Esophagus muscularis mucosa (tissue), 4 donors: ENCODE data around the gene GLP2R. TPM values are rescaled to one million over a fixed set of nuclear protein-coding genes. Genes with fewer than 3 reads are reported as not detected.
"Not testable (repeated sequence)": the region's sequence is repeated elsewhere in the genome, so short reads cannot be mapped to it uniquely, and the experiment has no call there.

Experiments
- DNase-seq: peaks from one replicate; pipeline ENCODE4 v3.0.0-alpha.2; 2017; ENCODE audit errors: extremely low spot score
- H3K27ac ChIP-seq, 4 donors: fragments of 200-600 bp; sonication (generic); replicated peaks in 1 of 4; 1 replicate in 3 of 4; 2 replicates in 1 of 4; pipeline ENCODE4 v1.5.1; 2016 to 2019; ENCODE audit warnings: mild to moderate bottlenecking in 1 of 4
- H3K27me3 ChIP-seq, 4 donors: fragments of 200-600 bp; sonication (generic); one replicate each; pipeline versions ENCODE4 v1.5.1 to v1.6.0; 2016 to 2019
- H3K36me3 ChIP-seq, 4 donors: fragments of 200-600 bp; sonication (generic); one replicate each; pipeline ENCODE4 v1.5.1; 2016 to 2019
- H3K4me1 ChIP-seq, 4 donors: fragments of 200-600 bp; sonication (generic); one replicate each; pipeline ENCODE4 v1.5.1; 2016 to 2019
- H3K4me3 ChIP-seq, 4 donors: fragments of 200-600 bp; sonication (generic); 1 replicate in 2 of 4; 2 replicates in 2 of 4; pipeline ENCODE4 v1.5.1; 2016 to 2019; ENCODE audit warnings: mild to moderate bottlenecking in 4 of 4, moderate library complexity in 1 of 4
- H3K9me3 ChIP-seq, 4 donors: fragments of 200-600 bp; sonication (generic); 1 replicate in 3 of 4; 2 replicates in 1 of 4; pipeline ENCODE4 v1.5.1; 2016 to 2019
- CTCF ChIP-seq, 3 experiments: fragments of 200-600 bp in 2 of 3; fragments of 450-650 bp in 1 of 3; sonication (generic) in 2 of 3; IDR thresholded peaks; one replicate each; pipeline ENCODE4 v1.5.1; 2017 to 2019; ENCODE audit warnings: antibody characterized with exemption in 3 of 3, mild to moderate bottlenecking in 2 of 3, moderate library complexity in 1 of 3
- EP300 ChIP-seq: sonication (generic); formaldehyde crosslinking; IDR thresholded peaks from one replicate; pipeline ENCODE4 v1.6.1; 2017; ENCODE audit warnings: antibody characterized with exemption
- POLR2A ChIP-seq: fragments of 450-650 bp; IDR thresholded peaks from one replicate; pipeline ENCODE4 v1.6.1; 2017; ENCODE audit warnings: antibody characterized with exemption, moderate library complexity, mild to moderate bottlenecking, low read depth
- POLR2AphosphoS5 ChIP-seq, 2 donors: sonication (generic); formaldehyde crosslinking; IDR thresholded peaks; one replicate each; pipeline ENCODE4 v1.6.1; 2017; ENCODE audit warnings: antibody characterized with exemption in 2 of 2
- WGBS: methylation state at CpG from one replicate; pipeline ENCODE4 v1.1.5; 2018; 5-methylcytosine and 5-hydroxymethylcytosine counted together
- intact Hi-C: fragments of 100-400 bp; cut with DNase I; formaldehyde crosslinking; loops from one replicate; pipeline ENCODE4 v1.15.1; 2023
- total RNA-seq, 4 donors: library from RNA; depleted of rRNA; stranded (reverse); fragments of >200 nt; gene quantifications; one replicate each; pipeline versions ENCODE4 v1.1.0 to v1.2.1, GENCODE V29; 2016

The GLP2R gene
- total RNA-seq, 4 donors from 2014 or later: 9.1 to 16.6 (median 14.6) TPM

DNA sequence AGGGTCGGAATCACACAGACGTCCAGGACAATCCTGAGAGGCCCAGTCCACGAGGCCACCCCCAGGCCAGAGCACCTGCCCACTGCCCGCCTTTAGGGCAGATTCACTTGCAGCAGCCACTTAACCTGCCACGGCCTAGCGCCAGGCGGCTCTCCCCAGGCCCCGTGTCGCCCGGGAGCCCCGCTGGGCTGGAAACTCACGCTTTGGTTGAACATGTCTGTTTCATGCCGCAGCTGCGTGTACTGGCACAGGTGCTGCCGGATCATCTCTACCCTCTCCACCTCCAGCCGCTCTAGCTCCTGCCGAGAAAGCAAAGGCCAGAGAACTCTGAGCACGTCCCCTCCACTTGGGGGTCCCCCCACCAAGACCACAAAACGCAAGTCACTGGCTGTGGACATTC is 92.1 kb downstream of the GLP2R start:
- DNase-seq: no peak
- Histone ChIP-seq H3K36me3 (peaks cover 0 to 58% (median 45%) of the 10 kb centered on the region in 4 donors), H3K4me1 (no peaks in the 10 kb centered on the region), H3K4me3 (no peak overlapping the region), H3K27ac (no peak overlapping the region), H3K9me3 (no peaks in the 10 kb centered on the region), H3K27me3 (no peaks in the 10 kb centered on the region)
- WGBS: 93% methylated on average over 12 of the region's 19 CpGs
- intact Hi-C loops: no loop called here
- TF ChIP-seq CTCF (IDR thresholded peaks at IDR 0.05) (no peak), EP300 (no peak), POLR2AphosphoS5 (IDR thresholded peaks at IDR 0.05) (no peak), POLR2A (no peak)

DNA sequence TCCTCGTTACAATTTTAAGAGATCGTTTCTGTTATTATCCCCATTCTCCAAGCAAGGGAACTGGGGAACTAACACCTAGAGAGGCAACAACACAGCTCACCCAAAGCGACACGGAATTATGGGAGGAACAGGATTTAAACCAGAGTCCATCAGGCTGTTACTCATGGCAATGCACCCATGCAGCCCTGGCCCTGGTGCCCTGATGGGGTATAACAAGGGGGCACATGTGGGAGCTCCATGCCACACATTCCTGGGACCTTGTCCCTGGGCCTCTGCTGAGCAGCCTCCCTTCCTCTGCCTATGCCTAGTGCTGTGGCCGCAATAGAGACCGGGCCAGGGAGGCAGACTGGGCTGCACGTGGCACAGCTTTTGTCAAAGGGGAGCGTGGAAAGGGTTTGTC is 92.6 kb downstream of the GLP2R start:
- Histone ChIP-seq H3K27me3 (no peaks in the 10 kb centered on the region), H3K27ac (no peak overlapping the region), H3K9me3 (no peaks in the 10 kb centered on the region), H3K36me3 (peaks cover 0 to 58% (median 45%) of the 10 kb centered on the region in 4 donors), H3K4me1 (no peaks in the 10 kb centered on the region), H3K4me3 (no peak overlapping the region)
- intact Hi-C loops: no loop called here
- no peak for DNase-seq
- TF ChIP-seq CTCF (IDR thresholded peaks at IDR 0.05): no peak
- no peak for TF ChIP-seq POLR2A
- WGBS: 93% methylated on average over 8 of the region's 8 CpGs

GRCh38 chr17:9918804-9919352 is 93.2 kb downstream of the GLP2R start:
- peaks cover 0 to 58% (median 45%) of the 10 kb centered on the region in 4 donors for H3K36me3 ChIP-seq
- no peaks in the 10 kb centered on the region for H3K27me3 ChIP-seq
- DNase-seq: no peak
- H3K4me1 ChIP-seq: no peaks in the 10 kb centered on the region
- WGBS: 93% methylated on average over 5 of the region's 5 CpGs
- intact Hi-C loops: no loop called here
- no peak overlapping the region for H3K4me3 ChIP-seq
- H3K27ac ChIP-seq: no peak overlapping the region
- no peaks in the 10 kb centered on the region for H3K9me3 ChIP-seq
- TF ChIP-seq POLR2AphosphoS5 (IDR thresholded peaks at IDR 0.05): no peak
- no peak for TF ChIP-seq EP300
- no peak for TF ChIP-seq POLR2A
- TF ChIP-seq CTCF (IDR thresholded peaks at IDR 0.05): no peak

- intact Hi-C loops: loop anchor here (10.0 kb wide), 3 partner anchors 304 to 694 kb away; no protein-coding TSS in a partner anchor
- H3K36me3 ChIP-seq: peaks cover 0 to 43% (median 41%) of the 10 kb centered on the region in 4 donors
- H3K4me3 ChIP-seq, DNase-seq, H3K4me1 ChIP-seq, H3K27me3 ChIP-seq, H3K27ac ChIP-seq, H3K9me3 ChIP-seq: not testable (repeated sequence)
- WGBS: 91% methylated on average over 13 of the region's 13 CpGs
Measured at GRCh38 chr17:9921216-9921615, 95.5 kb downstream of the GLP2R start.

- H3K4me1 ChIP-seq: peaks cover 0 to 9% (median 4%) of the 10 kb centered on the region in 4 donors
- intact Hi-C loops: loop anchor here (10.0 kb wide), 3 partner anchors 303 to 693 kb away; no protein-coding TSS in a partner anchor
- TF ChIP-seq POLR2A (no peak), CTCF (IDR thresholded peaks at IDR 0.05) (no peak), EP300 (no peak), POLR2AphosphoS5 (IDR thresholded peaks at IDR 0.05) (no peak)
- WGBS: 91% methylated on average over 14 of the region's 14 CpGs
- no peak overlapping the region for H3K27ac ChIP-seq
- H3K27me3 ChIP-seq: no peaks in the 10 kb centered on the region
- no peak for DNase-seq
- no peaks in the 10 kb centered on the region for H3K9me3 ChIP-seq
- no peak overlapping the region for H3K4me3 ChIP-seq
- peaks cover 0 to 38% (median 34%) of the 10 kb centered on the region in 4 donors for H3K36me3 ChIP-seq
Measured at GRCh38 chr17:9922012-9922848, 96.5 kb downstream of the GLP2R start.
